NCI-H1436 treated with DMSO at 0.1 percent for 48 hours (cell line): ENCODE data around the gene CHKA.

Source experiments
- DNase-seq: peaks from one replicate; lab custom pipeline; 2025; lab: John Stamatoyannopoulos, UW

Gene CHKA

GRCh38 chr11:68031144-68031464, 90.1 kb downstream of the CHKA start:
- no peak for DNase-seq

DNA sequence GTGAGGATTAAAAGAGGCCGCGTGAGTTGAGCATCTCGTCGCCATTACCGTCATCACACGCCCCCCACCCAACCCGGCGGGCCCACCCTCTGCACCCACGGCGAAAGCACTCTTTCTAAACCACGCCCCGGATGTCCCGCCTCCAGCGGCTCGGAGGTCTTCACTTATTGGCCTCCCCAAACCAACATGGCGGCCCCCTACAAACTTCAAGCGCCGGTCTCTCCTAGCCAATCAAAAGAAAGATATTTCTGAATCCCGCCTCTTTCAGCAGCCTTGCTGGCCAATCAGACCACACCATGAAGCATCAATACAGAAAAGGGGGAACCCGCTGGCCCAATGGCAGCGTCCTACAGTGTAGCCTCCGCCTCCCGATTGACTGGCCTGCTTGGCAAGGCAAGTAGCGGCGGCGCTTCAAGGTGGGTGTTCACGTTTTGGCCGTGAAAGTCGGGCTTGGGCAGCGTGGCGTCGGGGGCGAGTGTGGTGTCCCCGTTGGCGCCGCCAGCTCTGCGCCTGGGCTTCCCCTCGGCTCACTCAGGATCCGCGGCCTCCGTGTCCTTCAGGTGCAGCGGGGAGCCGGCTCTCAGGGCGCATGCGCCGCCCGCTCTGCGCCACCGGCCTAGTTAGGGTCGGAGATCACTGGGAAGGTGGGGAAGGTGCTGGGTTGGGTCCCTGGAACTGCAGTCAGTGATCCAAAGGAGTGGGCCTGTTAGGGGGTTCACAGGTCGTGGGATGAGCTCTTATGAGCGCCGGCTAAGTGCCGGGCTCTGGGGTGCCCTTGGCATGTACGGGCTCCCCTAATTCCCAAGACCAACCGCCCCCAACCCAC, 90.7 kb downstream of the CHKA start, which contains the start of gene NDUFS8:
NDUFS8 (plus strand) TSS at position 364 of the 826 bp plus-strand sequence. CDS start 1,471 bp downstream, outside the sequence.
- peak; percentile 98 for DNase-seq

- DNase-seq, result no peak
Measured at GRCh38 chr11:68028802-68029545, 92.2 kb downstream of the CHKA start.

DNA sequence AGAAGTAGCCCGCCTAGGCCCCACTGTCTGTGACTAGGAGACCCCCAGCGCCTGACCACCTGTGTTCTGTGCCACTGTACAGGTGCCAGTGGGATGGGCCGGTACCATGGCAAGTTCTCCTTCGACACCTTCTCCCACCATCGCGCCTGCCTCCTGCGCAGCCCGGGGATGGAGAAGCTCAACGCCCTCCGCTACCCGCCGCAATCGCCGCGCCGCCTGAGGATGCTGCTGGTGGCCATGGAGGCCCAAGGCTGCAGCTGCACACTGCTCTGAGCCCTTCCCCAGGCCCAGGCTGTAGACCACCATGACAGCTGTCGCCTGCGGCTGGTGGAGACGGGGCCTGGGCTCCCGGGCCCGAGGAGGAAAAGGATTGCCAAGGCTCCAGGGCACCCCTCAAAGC, 93.5 kb downstream of the CHKA start:
- DNase-seq, result no peak

DNA sequence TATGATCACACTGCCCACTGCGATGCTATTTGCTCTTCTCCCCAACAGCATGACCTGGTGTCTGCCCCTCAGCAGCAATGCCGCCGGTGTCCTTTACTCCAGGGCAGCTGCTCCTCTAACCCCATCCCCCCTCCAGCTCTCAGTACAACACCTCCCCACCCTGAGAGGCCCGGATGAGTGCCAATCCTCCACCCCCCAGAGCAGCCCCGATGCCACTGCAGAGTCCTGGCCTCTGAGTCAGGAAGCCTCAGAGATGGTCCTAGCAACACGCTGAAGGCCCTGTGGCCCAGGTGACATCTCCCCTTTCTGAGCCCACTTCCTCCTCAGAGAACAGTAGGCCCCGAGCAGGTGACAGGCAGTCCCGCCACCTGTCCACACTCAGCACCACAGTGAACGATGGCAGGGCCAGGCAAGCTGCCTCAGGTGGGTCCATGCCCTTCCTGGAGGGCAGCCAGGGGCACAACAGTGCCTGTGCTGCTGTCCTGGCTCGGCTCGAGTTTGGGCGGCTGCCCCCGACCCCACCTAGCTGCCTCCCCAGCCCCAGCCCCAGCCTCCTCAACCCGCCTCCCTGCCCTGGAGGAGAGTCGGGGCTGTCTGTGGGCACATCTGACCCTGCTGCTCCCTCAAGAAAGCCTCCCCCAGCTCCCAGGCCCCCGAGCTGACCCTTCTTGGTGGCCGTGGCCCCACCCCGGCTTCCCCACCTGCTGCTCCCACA, 94.6 kb downstream of the CHKA start:
- no peak for DNase-seq

GRCh38 chr11:68025047-68025446, 96.1 kb downstream of the CHKA start:
- no peak for DNase-seq

- DNase-seq, result no peak
Measured at GRCh38 chr11:68024508-68024907, 96.7 kb downstream of the CHKA start.

GRCh38 chr11:68022531-68022930, 98.7 kb downstream of the CHKA start:
- DNase-seq, result no peak

GRCh38 chr11:68021167-68021787, 99.9 kb downstream of the CHKA start:
- DNase-seq, result no peak

DNA sequence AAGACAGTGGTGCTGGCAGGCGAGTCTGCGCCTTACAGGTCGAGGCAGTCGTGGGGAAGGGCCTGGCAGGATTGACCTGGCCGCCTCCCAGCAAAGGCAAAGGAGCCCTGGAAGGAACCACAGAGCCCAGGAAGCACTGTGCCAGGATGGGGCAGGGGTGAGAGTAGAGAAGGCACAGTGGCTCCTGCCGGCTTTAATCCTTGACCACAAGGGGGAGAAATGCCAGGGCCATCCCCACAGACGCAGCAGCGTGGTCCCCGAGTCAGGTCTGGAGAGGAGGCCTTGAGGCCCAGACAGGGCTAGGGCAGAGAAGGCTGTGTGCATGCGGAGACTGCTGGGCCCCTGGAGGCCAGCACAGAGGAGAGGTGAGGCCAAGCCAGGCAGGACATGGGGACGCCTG, 100.6 kb downstream of the CHKA start:
- no peak for DNase-seq

DNA sequence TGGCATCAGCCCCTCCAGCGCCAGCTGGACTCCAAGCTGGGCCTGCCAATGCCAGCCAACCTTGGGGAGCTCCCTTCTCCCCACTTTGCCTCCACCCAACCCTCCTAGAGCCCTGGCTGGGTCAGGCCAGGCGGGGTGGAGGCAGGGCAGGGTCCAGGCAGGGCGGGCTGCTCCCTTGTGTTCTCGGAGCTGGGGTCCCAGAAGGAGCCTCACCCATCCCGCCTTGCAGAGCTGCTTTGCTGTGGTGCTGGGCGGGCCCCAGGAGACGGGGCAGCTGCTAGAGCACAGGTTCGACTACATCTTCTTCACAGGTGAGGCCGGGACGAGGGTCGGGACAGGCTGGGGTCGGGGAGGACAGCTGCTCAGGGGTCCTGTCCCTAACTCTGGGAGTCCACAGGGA, 101.7 kb downstream of the CHKA start:
- no peak for DNase-seq

DNA sequence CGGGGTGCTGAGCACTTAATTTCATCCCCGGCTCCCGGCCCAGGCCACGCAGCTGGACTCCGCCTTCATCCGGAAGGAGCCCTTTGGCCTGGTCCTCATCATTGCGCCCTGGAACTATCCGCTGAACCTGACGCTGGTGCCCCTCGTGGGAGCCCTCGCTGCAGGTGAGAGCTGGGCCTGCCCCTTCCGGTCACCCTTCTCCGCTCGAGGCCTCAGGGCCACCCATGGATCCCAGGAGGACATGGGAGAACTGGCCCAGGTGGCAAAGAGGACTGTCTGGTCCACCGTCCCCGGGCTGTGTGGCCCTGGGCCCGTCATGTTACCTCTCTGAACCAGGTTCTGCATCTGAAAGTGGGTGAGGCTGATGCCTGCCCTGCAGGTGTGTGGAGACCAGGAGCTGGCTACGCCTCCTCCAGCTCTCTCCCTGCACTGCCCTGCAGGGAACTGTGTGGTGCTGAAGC, 102.4 kb downstream of the CHKA start:
- DNase-seq, result no peak

DNA sequence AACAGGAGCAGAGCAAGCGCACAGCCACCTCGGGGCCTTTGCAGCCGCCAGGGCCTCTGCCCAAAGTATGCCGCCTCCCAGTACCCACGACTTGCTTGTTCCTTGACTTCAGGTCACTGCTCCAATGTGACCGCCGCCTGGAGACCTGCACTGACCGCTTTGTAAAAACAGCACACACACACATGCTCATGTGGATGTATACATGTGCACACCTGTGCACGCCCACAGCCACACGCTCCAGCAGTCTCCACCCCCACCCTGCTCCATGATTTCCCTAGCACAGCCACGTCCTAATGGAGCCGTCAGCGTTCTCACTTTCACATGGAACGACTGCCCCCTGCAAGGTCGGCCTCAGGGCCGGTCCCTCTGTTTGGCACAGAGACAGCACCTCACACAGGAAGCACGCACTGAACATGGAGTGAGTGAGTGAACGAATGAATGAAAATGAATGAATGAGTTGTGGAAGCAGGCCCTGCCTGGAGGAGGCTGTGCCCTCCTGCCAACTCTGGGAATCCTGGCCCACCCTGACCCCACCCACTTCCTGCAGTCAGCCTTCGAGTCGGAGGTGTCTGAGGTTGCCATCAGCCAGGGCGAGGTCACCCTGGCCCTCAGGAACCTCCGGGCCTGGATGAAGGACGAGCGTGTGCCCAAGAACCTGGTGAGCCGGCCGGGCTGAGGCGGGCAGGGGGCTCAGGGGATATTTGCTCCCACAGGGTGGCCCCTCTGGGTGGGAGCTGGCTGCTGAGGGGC, 103.0 kb downstream of the CHKA start:
- no peak for DNase-seq

DNA sequence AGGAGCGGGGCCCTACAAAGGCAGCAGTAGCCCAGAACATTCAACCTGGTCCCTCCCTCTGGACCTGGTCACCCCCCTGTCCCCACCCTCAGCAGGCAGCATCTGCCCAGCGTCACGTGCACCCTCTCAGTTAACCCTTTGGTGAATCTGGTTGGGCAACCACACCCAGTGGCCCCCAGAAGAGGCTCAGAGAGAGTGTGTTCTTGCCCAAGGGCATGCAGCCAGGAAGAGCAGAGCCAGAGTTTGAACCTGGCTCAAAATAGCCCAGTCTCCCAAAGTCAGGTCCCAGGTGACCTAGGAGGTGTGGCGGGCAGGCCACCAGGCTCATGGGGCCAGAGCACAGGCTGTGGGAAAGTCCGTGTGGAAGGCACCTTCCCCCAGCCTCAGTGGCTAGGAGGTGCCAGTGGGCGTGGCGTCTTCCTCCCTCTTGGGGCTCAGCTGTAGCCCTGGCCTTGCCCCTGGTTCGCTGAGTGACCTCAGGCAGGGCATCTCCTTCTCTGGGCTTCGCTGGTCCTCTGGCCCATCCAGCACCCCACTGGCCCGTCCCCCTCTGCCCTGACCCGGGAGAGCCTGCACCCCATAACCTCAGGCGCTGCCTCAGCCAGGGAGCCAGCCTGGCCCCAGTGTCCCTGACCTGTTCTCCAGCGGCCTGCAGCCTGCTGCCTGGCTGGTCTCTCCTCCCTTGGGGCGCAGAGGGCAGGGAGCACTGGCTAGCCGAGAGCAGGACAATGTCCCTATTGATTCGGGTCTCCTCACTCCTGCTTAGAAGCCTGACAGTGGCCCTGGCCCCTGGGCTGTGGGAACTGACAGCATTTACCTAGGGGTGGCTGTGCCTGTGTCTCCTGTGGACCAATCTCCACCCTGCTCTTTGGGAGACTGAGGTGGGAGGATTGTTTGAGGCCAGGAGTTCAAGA, 104.0 kb downstream of the CHKA start:
- DNase-seq, result no peak

DNA sequence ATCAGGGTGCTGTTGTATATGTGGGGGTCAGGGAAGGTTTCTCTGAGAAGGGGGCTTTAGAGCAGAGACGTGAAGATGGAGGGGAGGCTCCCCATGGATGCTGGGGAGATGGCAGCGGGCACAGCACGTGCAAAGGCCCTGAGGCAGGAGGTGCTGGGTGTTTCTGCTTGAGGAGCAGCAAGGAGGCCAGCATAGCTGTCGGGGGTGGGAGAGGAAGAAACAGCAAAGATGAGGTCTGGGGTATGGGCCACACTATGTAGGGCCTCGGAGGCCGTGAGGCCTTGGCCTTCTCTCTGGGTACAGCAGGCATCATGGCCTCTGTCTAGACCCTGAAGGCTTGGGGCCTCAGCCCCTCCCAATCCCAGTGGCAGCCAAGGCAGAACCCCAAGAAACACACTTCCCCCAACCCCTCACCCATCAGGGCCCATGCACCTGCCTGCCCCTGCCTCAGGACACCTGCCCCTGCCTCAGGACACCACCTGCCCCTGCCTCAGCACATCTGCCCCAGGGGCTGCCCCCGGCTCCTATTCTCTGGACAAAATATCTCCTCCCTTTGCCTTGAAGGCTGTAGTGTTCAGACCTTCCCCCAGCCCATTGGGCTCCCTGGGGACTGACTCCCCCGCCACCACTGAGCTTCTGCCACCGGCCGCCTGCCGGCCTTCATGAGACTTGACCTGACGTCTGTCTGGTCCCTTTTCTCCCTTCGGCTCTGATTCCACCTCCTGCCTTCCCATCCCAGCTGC, 104.9 kb downstream of the CHKA start:
- no peak for DNase-seq

GRCh38 chr11:68015467-68015866, 105.7 kb downstream of the CHKA start:
- DNase-seq, result no peak

- DNase-seq, result no peak
Measured at GRCh38 chr11:68014947-68015447, 106.2 kb downstream of the CHKA start.

- no peak for DNase-seq
Measured at GRCh38 chr11:68014157-68014946, 106.8 kb downstream of the CHKA start.
